Measurements from ENCODE around the gene MOSMO. TPM values are rescaled to one million over a fixed set of nuclear protein-coding genes. Genes with fewer than 3 reads are reported as not detected.
"Not testable (repeated sequence)": the region's sequence is repeated elsewhere in the genome, so short reads cannot be mapped to it uniquely, and the experiment has no call there.

The MOSMO gene
- total and polyA plus RNA-seq, 11 donors: 8.7 to 15.0 (median 11.7) TPM

DNA sequence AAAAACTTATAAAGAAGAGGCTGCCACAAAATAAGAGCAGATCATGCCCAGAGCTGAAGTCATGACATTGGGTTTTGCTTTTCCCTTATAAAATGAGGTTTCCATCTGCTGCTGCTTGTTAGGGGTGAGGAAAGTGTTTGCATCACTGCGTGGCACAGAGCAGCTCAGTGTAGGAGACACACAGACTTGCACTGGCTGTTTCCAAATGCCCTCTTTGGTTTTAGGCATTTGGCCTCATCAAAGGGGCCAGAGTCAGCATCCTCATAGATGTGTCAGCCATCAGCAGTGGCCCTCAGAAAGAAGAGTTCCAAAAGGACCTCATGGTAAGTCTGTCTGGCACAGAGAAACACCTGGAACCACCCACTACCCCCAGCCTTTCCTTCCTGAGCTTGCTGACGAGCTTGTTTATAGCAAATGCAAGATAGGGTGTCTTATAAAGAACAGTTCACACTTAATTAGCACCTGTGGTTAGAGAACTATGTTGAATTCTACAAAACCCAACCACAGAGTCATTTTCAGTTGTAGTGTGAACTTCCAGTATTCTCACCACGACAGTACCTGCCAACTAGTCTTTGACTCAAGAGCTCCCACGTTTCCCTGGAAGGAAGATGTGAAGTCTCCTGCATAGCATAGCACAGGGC lies 101.5 kb downstream of the MOSMO start:
- Histone ChIP-seq H3K9me3 (no peaks in the 10 kb centered on the region), H3K36me3 (no peaks in the 10 kb centered on the region), H3K27ac (no peak overlapping the region), H3K4me1 (no peaks in the 10 kb centered on the region), H3K4me3 (no peak overlapping the region), H3K27me3 (peaks cover 0 to 2% (median 0%) of the 10 kb centered on the region in 9 donors)
- ATAC-seq (no peak), DNase-seq (no peak)
- TF ChIP-seq POLR2A (IDR thresholded peaks at IDR 0.05): no peak
- TF ChIP-seq, protein P1, sequence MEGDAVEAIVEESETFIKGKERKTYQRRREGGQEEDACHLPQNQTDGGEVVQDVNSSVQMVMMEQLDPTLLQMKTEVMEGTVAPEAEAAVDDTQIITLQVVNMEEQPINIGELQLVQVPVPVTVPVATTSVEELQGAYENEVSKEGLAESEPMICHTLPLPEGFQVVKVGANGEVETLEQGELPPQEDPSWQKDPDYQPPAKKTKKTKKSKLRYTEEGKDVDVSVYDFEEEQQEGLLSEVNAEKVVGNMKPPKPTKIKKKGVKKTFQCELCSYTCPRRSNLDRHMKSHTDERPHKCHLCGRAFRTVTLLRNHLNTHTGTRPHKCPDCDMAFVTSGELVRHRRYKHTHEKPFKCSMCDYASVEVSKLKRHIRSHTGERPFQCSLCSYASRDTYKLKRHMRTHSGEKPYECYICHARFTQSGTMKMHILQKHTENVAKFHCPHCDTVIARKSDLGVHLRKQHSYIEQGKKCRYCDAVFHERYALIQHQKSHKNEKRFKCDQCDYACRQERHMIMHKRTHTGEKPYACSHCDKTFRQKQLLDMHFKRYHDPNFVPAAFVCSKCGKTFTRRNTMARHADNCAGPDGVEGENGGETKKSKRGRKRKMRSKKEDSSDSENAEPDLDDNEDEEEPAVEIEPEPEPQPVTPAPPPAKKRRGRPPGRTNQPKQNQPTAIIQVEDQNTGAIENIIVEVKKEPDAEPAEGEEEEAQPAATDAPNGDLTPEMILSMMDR (IDR thresholded peaks at IDR 0.05): no peak
- WGBS, 4 donors: 27 to 50% (median 43%) methylated on average over 4 of the region's 4 CpGs
- intact Hi-C loops (cut with DNase I): loop anchor here in 1 of 10 donors (5.0 kb wide), 1 partner anchor 68 kb away; no protein-coding TSS in a partner anchor

DNA sequence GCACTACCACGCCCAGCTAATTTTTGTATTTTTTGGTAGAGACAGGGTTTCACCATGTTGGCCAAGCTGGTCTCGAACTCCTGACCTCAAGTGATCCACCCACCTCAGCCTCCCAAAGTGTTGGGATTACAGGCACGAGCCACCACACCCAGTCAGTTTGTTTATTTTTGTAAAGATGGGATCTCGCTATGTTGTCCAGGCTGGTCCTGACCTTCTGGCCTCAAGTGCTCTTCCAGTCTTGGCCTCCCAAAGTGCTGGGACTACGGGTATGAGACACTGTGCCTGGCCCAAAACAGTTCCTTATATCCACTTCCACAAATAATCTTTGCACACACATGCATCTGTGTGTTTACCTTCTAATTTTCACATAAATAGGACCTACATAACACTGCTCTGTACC lies 103.7 kb downstream of the MOSMO start:
- H3K4me1 ChIP-seq; H3K36me3 ChIP-seq; ATAC-seq; H3K27me3 ChIP-seq; H3K4me3 ChIP-seq; intact Hi-C loops (cut with DNase I); H3K9me3 ChIP-seq; H3K27ac ChIP-seq; DNase-seq: not testable (repeated sequence)
- WGBS, 4 donors: 79 to 87% (median 80%) methylated on average over 5 of the region's 5 CpGs

DNA sequence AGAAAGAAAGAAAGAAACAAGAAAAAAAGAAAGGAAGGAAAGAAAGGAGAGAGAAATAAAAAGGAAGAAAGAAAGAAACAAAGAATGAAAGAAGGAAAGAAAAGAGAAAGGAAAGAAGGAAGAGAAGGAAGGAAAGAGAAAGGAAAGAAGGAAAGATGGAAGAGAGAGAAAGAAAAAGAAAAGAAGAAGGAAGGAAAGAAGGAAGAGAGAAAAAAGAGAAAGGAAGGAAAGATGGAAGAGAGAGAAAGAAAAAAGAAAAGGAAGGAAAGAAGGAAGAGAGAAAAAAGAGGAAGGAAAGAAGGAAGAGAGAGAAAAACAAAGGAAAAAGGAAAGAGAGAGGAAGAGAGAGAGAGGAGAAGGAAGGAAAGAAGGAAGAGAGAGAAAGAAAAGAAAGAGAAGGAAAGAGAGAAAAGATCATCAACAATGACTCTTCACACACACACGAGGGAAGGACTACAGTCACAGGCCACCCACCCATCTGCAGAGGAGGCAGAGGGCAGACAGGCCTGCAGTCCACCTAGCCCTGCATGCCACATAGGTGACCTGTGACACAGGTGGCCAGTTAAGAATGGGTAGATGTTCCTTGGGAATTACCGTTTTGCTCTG lies 108.3 kb downstream of the MOSMO start:
- TF ChIP-seq, protein P1 (IDR thresholded peaks at IDR 0.05): no peak
- no peak for TF ChIP-seq POLR2A (IDR thresholded peaks at IDR 0.05)
- Histone ChIP-seq H3K4me3 (no peak overlapping the region), H3K27me3 (no peaks in the 10 kb centered on the region), H3K36me3 (no peaks in the 10 kb centered on the region), H3K4me1 (no peaks in the 10 kb centered on the region), H3K27ac (no peak overlapping the region), H3K9me3 (no peaks in the 10 kb centered on the region)
- intact Hi-C loops (cut with DNase I): no loop called here
- WGBS, 4 donors: 73 to 82% (median 80%) methylated on average over 2 of the region's 2 CpGs
- DNase-seq: no peak
- no peak for ATAC-seq

DNA sequence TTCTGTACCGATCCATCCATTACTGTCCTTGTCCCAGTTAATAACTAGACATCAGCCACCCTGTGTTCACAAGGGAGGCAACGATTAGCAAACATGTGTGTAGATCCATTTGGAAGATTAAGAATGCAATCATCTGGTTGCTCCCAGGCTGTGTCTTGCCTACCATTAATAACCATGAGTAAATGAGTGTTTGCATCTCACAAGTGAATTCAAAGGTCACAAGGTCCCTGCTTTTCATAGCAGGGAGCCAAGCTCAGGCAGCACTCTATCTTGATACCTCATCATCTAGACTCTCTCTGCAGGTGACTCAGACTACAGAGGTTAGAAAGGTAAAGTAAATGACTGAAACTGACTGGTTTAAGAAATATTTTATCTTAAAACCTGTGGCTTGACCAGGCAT lies 109.7 kb downstream of the MOSMO start:
- intact Hi-C loops (cut with DNase I): no loop called here
- H3K9me3 ChIP-seq: no peaks in the 10 kb centered on the region
- H3K4me1 ChIP-seq: no peaks in the 10 kb centered on the region
- H3K4me3 ChIP-seq: no peak overlapping the region
- DNase-seq (no peak), ATAC-seq (no peak)
- 90 to 100% (median 94%) methylated on average over 2 of the region's 2 CpGs for WGBS, 4 donors
- TF ChIP-seq, protein P1 (IDR thresholded peaks at IDR 0.05): no peak
- no peak for TF ChIP-seq POLR2A (IDR thresholded peaks at IDR 0.05)
- H3K27me3 ChIP-seq: no peaks in the 10 kb centered on the region
- no peak overlapping the region for H3K27ac ChIP-seq
- no peaks in the 10 kb centered on the region for H3K36me3 ChIP-seq

Data from heart left ventricle (tissue), 16 donors.